GM18868 (cell line): ENCODE measurements around the gene ADAMTS14.

Source experiments
- ATAC-seq: cut with Tn5 transposase; IDR thresholded peaks from one replicate; pipeline ENCODE4 v1.9.1; 2021; ENCODE audit warnings: mild to moderate bottlenecking, moderate library complexity; ENCODE audit not compliant: unreplicated experiment

ADAMTS14 gene

GRCh38 chr10:70674560-70675495, 2.5 kb downstream of the ADAMTS14 start:
- no peak for ATAC-seq

- ATAC-seq, result no peak
Measured at GRCh38 chr10:70675496-70676161, 3.3 kb downstream of the ADAMTS14 start.

- ATAC-seq, result no peak
Measured at GRCh38 chr10:70676511-70676910, 4.2 kb downstream of the ADAMTS14 start.

GRCh38 chr10:70677016-70677415, 4.7 kb downstream of the ADAMTS14 start:
- no peak for ATAC-seq

GRCh38 chr10:70677620-70678249, 5.4 kb downstream of the ADAMTS14 start:
- no peak for ATAC-seq

- ATAC-seq, result no peak
Measured at GRCh38 chr10:70678250-70678635, 5.9 kb downstream of the ADAMTS14 start.

GRCh38 chr10:70678757-70679489, 6.6 kb downstream of the ADAMTS14 start:
- no peak for ATAC-seq

GRCh38 chr10:70679498-70679897, 7.2 kb downstream of the ADAMTS14 start:
- no peak for ATAC-seq

- no peak for ATAC-seq
Measured at GRCh38 chr10:70680899-70681730, 8.8 kb downstream of the ADAMTS14 start.

- ATAC-seq, result no peak
Measured at GRCh38 chr10:70681731-70682005, 9.4 kb downstream of the ADAMTS14 start.

GRCh38 chr10:70682920-70683600, 10.8 kb downstream of the ADAMTS14 start:
- peak; percentile 72 for ATAC-seq

GRCh38 chr10:70683601-70683934, 11.3 kb downstream of the ADAMTS14 start:
- no peak for ATAC-seq

GRCh38 chr10:70683940-70684339, 11.6 kb downstream of the ADAMTS14 start:
- ATAC-seq, result no peak

- ATAC-seq, result no peak
Measured at GRCh38 chr10:70684374-70684773, 12.1 kb downstream of the ADAMTS14 start.

GRCh38 chr10:70684839-70685454, 12.6 kb downstream of the ADAMTS14 start:
- ATAC-seq, result no peak

- ATAC-seq, result no peak
Measured at GRCh38 chr10:70685455-70685911, 13.2 kb downstream of the ADAMTS14 start.

GRCh38 chr10:70688828-70689227, 16.5 kb downstream of the ADAMTS14 start:
- no peak for ATAC-seq

- ATAC-seq, result no peak
Measured at GRCh38 chr10:70689661-70690060, 17.4 kb downstream of the ADAMTS14 start.

- no peak for ATAC-seq
Measured at GRCh38 chr10:70690589-70690988, 18.3 kb downstream of the ADAMTS14 start.
